NCI-H128 (cell line): Measurements from ENCODE around the gene ZNF532.
"Not testable (repeated sequence)": the region's sequence is repeated elsewhere in the genome, so short reads cannot be mapped to it uniquely, and the experiment has no call there.

Experiments
- DNase-seq: peaks from one replicate; lab custom pipeline; 2025; ENCODE audit not compliant: unreplicated experiment; lab: John Stamatoyannopoulos, UW

ZNF532 gene

GRCh38 chr18:58847383-58848071 is 17.1 kb upstream of the ZNF532 start:
- no peak for DNase-seq

DNA sequence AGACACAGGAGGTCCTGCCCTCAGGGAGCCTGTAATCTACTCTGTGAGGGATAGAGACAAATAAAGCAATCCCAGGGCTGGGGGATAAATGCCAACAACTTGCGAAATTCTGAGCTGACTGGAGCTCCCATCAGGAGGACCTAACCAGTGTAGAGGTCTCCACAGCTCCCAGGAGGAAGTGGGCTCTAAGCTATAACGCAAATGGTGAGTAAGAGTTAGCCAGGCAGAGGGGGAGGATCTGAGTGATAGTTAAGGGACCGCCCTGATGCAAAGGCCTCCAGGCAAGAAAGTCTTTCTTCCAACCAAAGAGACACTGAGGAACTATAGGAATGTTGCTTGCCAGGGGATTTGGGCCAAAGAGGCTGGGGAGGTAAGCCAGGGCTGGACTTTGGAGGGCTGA is 16.0 kb upstream of the ZNF532 start:
- no peak for DNase-seq

GRCh38 chr18:58850786-58851469 is 13.7 kb upstream of the ZNF532 start:
- DNase-seq: no peak

DNA sequence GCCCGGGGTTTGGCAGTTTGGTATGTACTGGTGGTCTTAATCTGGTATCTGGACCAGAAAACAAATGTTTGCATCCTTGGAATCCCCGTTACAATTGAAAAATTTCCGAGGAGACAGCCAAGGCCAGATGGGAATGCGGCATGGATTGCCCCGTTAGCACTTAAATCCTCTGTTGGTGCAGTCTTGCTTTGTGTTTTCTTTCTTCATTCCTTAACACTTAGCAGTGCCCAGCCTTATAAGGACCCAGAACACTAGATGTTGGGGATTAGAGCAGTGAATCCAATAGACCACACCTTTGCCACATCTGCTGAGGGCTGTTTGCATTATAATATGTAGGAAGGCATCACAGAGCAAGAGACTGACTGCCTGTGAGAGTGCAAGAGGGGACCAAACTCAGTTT is 12.8 kb upstream of the ZNF532 start:
- no peak for DNase-seq

GRCh38 chr18:58852629-58853028 is 12.0 kb upstream of the ZNF532 start:
- DNase-seq: no peak

- no peak for DNase-seq
Observed at GRCh38 chr18:58853561-58853960, 11.1 kb upstream of the ZNF532 start.

- not testable (repeated sequence) for DNase-seq
Observed at GRCh38 chr18:58855521-58855920, 9.2 kb upstream of the ZNF532 start.

DNA sequence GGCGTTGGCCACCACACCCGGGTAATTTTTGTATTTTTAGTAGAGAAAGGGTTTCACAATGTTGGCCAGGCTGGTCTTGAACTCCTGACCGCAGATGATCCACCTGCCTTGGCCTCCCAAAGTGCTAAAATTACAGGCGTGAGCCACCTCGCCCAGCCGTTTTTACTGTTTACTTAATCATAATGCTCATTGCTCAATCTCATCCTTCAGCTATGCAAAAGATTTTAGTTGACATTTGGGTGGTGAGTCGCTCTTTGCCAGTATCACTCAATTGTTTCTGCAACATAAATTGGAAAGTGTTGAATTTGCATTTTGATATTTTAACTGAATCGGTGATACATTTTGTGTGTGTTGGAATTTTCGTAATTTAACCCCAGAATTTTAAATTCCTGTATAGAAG is 7.8 kb upstream of the ZNF532 start:
- DNase-seq: no peak

GRCh38 chr18:58858591-58859468 is 5.8 kb upstream of the ZNF532 start:
- DNase-seq: no peak

DNA sequence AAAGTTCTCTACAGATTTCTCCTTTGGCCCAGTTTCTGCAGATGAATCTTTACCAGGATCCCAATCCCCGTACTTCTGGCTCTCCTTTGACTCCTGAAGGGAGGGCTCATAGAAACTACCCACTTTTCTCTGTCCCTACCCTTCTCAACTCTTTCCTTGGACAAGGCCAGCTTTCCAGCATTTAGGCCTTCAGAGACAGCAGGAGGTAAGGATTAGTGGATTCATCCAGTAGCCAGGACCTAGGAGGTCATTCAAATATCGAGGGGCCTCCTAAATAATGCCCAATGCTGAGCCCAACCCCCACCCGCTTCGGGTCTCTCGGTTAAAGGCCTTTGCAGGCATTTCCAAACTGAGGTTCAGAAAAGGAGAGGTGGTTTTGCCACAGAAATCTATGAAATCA is 4.8 kb upstream of the ZNF532 start:
- no peak for DNase-seq

DNA sequence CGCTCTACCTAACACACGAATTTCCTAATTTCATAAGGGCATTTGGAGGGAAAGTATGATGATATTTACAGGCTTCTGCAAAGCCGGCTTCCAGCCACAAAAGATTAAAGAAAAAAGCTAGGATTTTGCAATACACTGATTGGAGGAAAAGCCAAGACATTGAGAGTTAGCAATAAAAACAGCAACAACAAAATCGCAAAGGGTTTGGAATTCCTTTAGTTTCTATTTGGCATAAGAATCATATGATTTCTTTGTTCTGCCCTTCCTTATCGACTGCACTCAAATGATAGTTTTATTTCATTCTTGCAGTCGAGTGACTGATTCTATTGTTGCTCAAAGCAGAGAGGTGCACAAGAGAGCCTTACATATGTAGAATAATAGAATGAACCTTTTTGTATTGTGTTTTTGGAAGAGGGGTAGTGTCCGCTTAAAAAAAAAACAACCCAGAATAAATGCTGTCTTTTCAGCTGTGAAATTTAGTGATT is 3.9 kb upstream of the ZNF532 start:
- no peak for DNase-seq

- no peak for DNase-seq
Observed at GRCh38 chr18:58861353-58861752, 3.3 kb upstream of the ZNF532 start.

GRCh38 chr18:58861861-58862301 is 2.8 kb upstream of the ZNF532 start:
- no peak for DNase-seq

GRCh38 chr18:58862356-58862755 is 2.3 kb upstream of the ZNF532 start:
- DNase-seq: peak; percentile 82

- DNase-seq: peak; percentile 82
Observed at GRCh38 chr18:58862851-58863538, 1.7 kb upstream of the ZNF532 start.

DNA sequence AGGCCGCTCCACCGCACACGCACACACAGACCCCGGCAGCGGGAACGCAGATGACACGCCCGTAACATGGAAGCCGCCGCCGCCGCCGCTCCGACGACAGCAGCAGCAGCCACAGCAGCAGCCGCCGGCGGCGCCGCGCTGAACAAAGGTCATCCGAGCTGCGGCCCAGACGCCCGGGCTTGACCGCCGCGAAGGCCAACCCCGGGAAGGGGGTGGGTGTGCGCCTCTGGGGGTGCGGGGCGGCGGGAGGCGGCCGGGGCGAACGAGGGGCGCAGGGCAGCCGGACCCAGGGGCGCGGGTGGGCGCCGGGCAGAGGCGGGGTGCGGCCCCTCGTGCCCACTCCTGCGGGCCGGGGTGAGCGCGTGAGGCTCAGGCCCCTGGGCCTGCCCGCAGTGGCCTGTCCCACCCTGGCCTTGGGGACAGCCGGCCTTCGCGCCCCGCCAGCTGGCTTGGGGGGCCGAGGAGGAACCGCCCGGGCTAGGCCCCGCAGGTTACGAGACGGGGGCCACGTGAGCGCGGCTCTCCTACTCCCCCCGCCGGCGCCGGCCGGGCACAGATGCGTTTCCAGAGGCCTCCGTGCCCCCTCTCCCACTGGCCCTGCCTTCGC is 1.0 kb upstream of the ZNF532 start:
- no peak for DNase-seq

- DNase-seq: no peak
Observed at GRCh38 chr18:58865033-58865590, 435 bp downstream of the ZNF532 start.

- no peak for DNase-seq
Observed at GRCh38 chr18:58865701-58866065, 1.0 kb downstream of the ZNF532 start.

- no peak for DNase-seq
Observed at GRCh38 chr18:58866066-58866772, 1.5 kb downstream of the ZNF532 start.

DNA sequence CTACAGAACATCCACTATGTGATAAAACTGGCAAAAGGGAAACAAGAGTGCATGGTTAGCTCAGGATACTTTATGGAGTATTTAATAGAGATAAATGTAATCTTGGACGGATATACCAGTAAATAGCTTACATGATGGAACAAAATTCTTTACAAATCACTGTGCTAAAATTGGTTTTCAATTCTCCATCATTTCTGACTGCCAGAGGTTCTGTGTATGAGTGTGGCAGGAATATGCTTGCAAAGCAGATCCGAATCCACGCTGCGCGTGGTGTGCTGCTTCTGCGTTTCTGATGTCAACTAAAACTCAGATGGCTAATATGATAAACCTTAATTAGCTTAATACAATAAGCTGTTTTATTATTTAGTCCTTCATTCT is 2.1 kb downstream of the ZNF532 start:
- no peak for DNase-seq
